Stimulated activated CD4-positive, alpha-beta T cell treated with anti-CD3 and anti-CD28 coated beads, Interleukin-4, amount 100 ng/mL, for 1 hour (primary cell): ENCODE data around the gene COL6A5.
"Not testable (repeated sequence)": the region's sequence is repeated elsewhere in the genome, so short reads cannot be mapped to it uniquely, and the experiment has no call there.

Source experiments
- DNase-seq: peaks from one replicate; pipeline ENCODE4 v3.0.0-alpha.2; 2020

Gene COL6A5

DNA sequence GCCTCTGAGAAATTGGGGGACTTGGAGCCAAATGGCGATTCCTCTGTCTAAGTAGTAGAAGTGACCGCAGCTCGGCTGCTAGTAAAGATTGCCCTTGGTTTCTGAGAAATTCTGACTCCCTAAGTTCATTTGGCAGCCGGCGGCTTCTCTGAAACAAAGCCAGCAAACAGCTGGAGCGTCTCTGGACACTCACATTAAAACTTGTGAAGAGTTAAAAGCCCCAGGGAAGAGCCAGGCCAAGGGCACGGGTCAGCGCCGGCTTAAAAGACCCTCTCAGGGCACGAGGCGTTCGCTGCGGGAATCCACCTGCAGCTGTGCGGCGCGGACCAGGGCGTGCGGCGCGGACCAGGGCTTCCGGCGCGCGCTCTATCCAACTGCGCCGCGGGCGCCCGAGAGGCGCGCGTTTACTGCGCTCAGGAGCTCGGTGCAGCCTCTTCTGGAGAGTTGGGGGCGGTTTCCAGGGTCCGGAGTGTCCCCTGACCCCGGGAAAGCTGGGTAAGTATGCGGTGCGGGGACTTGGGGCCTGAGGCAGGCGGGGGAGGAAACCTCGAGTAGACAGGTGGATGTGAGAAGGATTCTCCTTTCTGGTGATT, at the start of gene COL6A5:
TSS of gene COL6A5 (plus strand) at position 186 of the 593 bp plus-strand sequence. CDS start 27,967 bp downstream, outside the sequence.
- no peak for DNase-seq

GRCh38 chr3:130299531-130299930, 45.9 kb upstream of the COL6A5 start:
- no peak for DNase-seq

DNA sequence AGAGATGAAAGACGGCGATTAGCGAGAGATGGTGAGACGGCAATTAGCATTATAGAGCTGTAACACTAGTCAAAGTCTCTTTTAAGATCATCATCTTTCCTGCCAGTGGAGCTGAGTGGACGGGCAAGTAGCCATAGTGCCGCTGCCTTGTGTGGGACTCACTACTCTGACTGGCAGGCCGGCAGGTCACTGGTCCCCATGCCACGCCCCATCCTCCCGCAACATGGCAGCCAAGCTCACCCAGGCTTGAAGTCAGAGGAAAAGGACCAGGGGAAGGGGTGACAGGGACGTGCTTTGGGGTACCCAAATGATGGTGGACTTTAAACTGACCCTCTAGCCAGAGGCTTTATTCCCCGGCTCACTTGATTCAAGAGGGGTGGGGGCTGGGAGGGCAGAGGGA, 44.6 kb upstream of the COL6A5 start:
- DNase-seq: no peak

- DNase-seq: no peak
These were observed 35.4 kb upstream of the COL6A5 start for GRCh38 chr3:130310109-130310508.

- no peak for DNase-seq
These were observed 33.1 kb upstream of the COL6A5 start for GRCh38 chr3:130312374-130312773.

DNA sequence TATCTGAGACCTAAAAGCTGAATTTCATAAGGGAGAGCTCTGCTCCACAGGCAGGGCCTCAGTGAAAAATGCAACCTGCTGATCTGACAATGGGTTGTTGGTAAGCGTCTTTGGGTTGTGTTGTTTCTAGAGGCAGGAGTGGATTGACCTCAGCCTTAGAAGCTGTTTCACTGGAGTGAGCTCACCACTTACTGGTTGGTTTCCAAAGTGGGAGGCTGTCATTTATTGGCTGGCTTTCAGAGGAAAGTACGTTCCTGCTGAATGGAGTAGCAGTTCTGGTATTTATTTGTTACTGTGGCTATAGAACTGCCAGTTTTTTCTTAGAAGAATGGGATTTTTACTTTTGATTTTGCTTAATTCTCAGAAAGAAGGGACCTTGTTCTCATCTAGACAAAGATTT, 29.3 kb upstream of the COL6A5 start:
- DNase-seq: no peak

GRCh38 chr3:130323503-130323902, 22.0 kb upstream of the COL6A5 start:
- no peak for DNase-seq

GRCh38 chr3:130340766-130341165, 4.7 kb upstream of the COL6A5 start:
- no peak for DNase-seq

DNA sequence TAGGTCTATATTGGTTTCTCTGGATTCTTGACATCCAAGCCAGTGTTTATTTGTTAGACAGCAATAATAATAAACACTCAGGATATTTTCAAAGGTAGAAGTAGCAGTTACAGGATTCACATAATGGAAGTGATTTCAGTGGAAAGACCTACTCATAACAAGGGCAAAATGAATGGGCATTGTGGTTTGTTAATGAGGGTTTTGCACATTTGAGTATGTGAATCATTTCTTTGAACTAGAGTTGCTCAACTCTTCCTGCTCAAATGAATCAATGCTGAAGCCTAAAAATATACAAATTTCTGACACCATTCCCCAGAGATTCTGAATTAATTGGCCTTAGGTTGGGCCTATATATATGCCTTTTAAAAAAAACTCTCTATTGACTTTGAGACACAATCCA, 4.1 kb upstream of the COL6A5 start:
- DNase-seq: no peak

DNA sequence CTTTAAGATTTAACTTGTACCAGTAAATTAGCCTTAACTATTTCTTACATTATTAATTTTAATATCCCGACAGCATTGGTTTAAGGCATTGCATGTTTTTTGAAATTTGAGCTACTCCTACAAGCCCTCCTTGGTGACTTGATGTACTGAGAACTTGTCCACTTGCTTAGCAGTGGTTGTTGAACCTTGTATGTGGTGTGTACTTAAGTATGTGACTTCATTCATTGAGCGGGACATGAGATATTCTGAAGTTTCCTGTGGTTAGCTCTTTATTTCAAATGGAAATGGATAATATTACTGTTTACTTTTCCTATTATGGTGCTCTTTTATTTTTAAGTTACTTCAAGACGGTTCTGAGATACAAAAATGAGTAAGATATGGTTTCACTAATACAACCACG, 3.6 kb upstream of the COL6A5 start:
- no peak for DNase-seq

GRCh38 chr3:130342821-130343661, 2.4 kb upstream of the COL6A5 start:
- no peak for DNase-seq

- DNase-seq: not testable (repeated sequence)
These were observed 2.8 kb downstream of the COL6A5 start for GRCh38 chr3:130348258-130348657.

- no peak for DNase-seq
These were observed 9.0 kb downstream of the COL6A5 start for GRCh38 chr3:130354430-130354829.

DNA sequence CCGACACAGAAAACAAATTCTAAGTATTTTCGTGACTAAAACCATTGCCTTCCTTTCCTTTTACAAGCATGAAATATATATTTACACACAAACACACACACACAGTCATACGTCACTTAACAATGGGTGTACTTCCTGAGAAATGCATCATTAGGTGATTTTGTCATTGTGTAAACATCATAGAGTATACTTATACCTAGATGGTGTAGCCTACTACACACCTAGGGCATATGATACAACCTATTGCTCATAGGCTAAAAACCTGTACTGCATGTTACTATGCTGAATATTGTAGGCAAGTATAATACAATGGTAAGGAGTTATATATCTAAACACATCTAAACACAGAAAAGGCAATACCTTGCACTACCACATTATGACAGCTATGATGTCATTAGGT, 28.6 kb downstream of the COL6A5 start:
- no peak for DNase-seq

DNA sequence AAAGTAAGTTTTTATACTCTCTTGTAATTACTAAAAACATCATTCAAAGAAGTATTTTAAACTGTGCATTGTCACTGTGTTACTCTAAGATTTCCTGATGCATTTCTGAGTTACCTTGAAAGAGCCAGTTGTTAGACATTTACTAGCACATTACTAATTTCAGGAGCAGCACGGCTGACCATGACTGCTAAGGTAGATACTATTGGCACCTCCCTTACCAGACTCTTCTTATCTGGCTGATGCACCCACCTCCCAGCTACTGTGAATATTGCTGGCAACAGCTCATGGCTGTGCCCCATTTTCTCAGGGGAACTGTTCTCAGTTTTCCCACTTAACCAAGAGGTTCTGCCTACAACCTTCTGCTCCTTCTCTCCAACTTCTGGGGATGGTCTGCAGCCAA, 29.4 kb downstream of the COL6A5 start:
- DNase-seq: no peak

DNA sequence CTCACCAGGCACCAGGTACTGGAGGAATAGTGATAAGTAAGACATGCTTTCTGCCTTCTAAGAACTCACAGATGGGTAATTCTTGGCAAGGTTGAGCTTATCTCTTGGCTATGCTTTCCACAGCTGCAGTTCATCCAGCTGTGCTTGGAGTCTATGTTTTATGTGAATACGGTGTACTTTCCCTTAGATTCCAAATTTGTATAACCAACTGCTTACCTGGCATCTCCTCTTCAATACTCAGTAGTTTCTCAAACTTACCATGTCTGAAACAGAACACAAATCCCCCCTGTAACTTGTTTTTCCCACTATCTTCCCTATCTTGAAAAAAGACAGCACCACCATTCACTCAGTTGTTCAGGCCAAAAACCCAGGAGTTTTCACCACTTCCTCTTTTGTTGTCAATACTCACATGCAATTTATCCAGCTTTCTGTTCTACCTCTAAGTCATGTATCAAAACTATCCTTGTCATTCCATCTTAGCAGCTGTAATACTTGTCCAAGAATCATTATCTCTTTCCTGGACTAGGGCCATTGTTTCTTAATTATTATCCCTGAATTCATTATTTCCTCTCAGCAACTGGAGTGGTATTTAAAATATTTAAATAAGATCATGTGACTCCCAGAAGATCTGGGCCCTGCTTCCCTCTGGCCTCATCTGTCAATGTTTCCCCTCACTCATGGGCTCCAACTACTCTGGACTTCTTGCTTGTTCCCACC, 32.6 kb downstream of the COL6A5 start:
- DNase-seq: no peak

GRCh38 chr3:130378677-130379191, 33.3 kb downstream of the COL6A5 start:
- DNase-seq: no peak

GRCh38 chr3:130379274-130379673, 33.8 kb downstream of the COL6A5 start:
- no peak for DNase-seq

GRCh38 chr3:130380398-130380797, 34.9 kb downstream of the COL6A5 start:
- DNase-seq: no peak

GRCh38 chr3:130383424-130383823, 38.0 kb downstream of the COL6A5 start:
- DNase-seq: no peak

DNA sequence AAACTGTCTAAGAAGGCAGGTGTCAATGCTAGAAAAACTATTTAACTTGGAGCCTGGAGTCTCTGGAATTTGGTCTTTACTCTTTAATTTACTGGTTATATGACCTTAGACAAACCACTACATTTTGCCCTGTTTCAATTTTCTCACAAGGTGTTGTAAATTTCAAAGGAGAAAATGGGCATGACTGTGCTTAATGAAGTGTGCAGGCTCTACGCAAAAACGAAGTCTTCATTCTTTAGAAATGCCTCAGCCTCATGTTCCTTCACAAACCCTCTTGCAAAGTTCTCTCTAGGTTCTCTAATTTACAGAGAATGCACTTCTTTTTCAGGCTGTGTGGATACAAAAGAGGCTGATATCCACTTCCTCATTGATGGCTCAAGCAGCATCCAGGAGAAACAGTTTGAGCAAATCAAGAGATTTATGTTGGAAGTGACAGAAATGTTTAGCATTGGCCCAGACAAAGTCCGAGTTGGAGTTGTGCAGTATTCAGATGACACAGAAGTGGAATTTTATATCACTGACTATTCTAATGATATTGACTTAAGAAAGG, 39.1 kb downstream of the COL6A5 start:
- no peak for DNase-seq

GRCh38 chr3:130386604-130387263, 41.3 kb downstream of the COL6A5 start:
- no peak for DNase-seq
